Measurements from ENCODE around the gene ROBO2.

- TF ChIP-seq CTCF (IDR thresholded peaks at IDR 0.05; ENCODE audit: insufficient read depth, low read length) (no peak), POLR2AphosphoS5 (IDR thresholded peaks at IDR 0.05; ENCODE audit: low read depth) (no peak)
Observed at GRCh38 chr3:77041811-77042210, 1.9 kb downstream of the ROBO2 start.
